ENCODE measurements around the gene CEP128.

The CEP128 gene

DNA sequence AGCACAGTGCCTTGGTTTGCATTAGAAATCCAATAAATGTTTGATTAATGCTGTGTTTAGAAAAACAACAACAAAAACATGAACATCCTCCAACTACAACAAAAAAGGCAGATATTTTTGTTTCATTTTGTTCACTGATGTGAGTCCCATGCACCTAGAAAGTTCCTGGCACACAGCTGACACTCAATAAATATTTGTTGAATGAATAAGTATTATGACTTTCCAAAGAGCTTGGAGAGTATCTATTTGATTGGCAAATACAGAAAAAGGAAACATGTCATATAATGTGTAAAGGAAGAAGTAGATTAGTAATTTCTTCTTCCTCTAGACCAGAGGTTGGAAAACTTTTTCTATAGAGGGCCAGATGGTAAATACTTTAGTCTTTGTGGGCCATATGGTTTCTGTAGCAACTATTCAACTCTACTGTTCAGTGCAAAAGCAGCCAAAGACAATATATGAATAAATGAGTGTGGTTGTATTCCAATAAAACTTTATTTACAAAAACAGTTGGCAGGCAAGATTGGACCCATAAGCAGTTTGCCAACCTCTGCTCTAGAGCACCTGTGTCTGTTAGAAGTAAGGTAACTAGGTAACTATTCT, 417.9 kb downstream of the CEP128 start:
- no peak for DNase-seq

DNA sequence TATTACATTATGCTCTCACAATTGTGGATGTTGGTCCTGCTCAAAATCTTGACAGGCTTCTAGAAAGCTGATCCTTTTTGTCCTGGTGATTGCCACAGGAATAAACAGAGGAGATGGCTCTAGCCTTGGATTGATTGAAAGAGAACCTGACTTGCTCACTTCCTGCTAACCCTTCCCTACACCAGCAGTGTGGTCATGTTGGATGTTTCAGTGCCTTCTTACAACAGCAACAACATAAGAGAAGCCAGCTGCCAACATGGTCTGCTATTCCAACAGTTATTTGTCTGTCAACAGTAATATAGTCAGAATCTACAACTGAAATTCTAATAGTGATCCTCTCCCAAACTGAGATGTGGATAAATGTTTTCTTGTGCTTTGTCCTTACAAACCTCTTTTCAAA, 418.6 kb downstream of the CEP128 start:
- DNase-seq = no peak

- DNase-seq = no peak
Observed at GRCh38 chr14:80522411-80522810, 419.1 kb downstream of the CEP128 start.

- no peak for DNase-seq
Observed at GRCh38 chr14:80521456-80521855, 420.1 kb downstream of the CEP128 start.

DNA sequence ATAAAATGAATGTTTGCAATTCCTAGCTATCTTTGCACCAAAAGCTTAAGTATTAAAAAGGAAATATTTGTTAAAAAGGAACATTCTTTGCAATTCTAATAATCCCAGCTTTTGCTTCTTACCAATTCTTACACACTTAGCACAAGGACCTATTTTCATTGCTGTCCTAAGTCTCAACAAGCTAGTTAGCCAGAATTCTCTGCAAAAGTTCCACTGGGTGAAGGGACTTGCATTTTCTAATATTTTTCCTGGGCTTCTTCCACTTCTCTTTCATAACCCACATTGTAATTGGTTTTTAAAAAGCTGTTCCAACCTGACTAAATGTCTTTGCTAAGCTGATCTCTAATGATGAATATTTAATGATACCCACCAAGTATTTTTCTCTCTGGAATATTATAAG, 422.5 kb downstream of the CEP128 start:
- DNase-seq = no peak

- DNase-seq = no peak
Observed at GRCh38 chr14:80518173-80518572, 423.4 kb downstream of the CEP128 start.

DNA sequence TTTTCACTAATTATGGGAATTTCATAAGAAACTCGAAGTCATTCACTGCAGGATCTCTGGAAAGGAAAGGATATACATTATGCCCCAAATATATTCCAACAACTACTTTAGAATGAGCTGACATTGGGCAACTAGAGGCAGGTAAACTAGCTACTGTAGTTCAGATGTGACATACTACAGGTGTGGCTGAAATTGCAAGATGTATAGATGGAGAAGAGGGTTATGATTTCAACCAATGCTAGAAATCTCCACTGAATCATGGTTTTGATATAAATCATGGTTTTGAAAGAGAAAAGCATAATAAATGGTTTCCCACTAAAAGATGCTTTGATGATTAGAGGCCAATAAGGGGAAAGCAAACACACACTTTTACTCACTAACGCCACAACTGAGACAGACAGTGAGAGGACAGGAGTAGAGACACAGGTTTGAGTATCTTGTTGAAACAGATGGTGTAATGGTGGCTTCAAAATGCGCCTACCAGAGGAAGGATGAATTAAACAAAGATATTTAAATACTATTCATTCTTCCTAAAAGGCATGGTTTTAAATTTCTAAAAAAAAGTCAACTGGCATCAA, 434.2 kb downstream of the CEP128 start:
- no peak for DNase-seq

- no peak for DNase-seq
Observed at GRCh38 chr14:80504781-80505180, 436.8 kb downstream of the CEP128 start.

DNA sequence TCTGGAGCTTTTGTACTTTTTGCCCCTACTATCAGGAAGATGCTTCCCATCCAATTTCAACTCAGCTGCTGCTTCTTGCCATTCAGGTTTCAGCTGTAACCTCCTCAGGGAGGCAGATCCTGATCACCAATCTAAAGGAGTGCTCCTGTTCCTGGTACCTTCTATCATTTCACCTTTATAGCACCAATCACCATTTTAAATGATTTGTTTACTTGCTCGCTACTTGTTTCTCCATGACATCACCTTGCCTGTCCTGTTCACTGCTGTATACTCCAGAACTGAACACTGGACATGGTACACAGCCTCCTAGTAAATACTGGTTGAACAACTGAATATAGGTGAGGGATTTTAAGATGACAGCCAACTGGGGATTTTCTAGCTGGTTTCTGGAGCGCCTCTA, 443.0 kb downstream of the CEP128 start:
- no peak for DNase-seq

DNA sequence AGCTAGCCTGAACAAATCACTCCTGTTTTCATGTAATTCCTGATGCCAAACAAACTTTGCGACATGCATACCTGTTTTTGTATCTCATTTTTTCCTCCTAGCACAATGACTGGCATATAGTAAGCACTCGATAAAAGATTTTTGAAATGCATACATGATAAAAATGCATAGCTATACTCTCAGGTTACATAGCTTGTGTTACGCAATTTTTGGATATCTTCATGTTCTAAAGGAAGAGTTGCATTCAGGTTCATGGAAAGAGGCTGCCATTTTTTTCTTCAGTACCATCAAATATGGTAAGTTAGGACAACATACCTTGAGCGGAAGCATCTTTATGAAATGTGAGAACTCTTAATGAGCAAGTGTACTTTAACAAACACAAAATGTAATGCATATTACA, 445.4 kb downstream of the CEP128 start:
- no peak for DNase-seq

DNA sequence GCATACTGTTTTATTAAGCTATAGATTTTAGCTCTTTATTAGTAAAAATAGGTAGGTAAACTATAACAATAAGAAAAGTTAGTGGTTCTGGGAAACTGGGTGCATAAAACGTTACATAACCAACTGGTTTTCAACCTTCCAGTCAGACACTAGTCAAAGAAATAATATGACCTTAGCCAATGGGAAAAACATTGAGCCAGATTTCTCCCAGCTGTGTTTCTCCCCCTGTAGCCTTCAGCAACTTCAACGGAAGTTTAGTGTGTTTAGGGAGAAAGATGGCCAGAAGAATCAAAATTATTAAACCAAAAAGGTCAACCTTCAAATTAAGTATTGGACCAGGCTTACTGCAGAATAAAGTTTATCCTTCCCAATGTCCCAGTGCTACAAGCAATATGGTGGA, 446.8 kb downstream of the CEP128 start:
- DNase-seq = no peak

DNA sequence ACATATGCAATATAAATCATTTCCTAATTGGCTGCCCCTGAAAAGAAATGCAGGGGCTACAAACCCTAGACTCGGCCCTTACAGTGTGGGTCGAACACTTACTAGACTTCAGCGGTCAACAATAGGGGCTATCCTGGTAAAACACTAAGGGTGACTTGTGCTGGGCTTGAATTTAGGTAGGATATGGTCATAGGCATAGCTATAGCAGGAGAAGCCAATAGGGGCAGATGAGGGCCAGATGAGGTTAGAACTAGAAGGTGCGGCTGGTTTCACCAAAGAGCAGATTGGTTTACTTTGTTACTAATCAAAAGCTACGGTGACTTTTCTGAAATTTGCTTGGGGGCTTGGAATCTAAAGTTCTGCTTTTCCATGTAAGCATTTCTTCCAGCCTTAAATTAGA, 447.9 kb downstream of the CEP128 start:
- no peak for DNase-seq

DNA sequence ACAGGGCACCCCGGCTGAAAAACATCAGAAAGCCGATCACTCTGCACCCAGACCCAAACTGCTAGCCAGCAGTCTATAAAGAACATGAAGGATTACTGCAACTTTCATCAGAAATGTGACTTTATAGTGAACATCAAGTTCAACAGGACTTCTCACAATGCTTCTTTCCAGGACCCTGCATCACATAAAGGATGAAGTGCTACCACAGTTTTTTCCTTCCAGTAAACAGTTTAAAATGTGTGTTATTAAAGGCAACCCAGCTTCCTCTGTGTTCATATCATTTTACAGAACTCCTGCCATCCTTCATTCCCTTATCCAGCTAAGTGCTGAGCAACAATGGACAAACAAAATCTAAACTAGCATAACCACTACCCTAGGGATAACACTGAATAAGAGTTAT, 449.9 kb downstream of the CEP128 start:
- DNase-seq = no peak

- DNase-seq = no peak
Observed at GRCh38 chr14:80491131-80491530, 450.4 kb downstream of the CEP128 start.

- no peak for DNase-seq
Observed at GRCh38 chr14:80489513-80489912, 452.0 kb downstream of the CEP128 start.

GRCh38 chr14:80485764-80486163, 455.8 kb downstream of the CEP128 start:
- DNase-seq = no peak

- no peak for DNase-seq
Observed at GRCh38 chr14:80483331-80483730, 458.2 kb downstream of the CEP128 start.

DNA sequence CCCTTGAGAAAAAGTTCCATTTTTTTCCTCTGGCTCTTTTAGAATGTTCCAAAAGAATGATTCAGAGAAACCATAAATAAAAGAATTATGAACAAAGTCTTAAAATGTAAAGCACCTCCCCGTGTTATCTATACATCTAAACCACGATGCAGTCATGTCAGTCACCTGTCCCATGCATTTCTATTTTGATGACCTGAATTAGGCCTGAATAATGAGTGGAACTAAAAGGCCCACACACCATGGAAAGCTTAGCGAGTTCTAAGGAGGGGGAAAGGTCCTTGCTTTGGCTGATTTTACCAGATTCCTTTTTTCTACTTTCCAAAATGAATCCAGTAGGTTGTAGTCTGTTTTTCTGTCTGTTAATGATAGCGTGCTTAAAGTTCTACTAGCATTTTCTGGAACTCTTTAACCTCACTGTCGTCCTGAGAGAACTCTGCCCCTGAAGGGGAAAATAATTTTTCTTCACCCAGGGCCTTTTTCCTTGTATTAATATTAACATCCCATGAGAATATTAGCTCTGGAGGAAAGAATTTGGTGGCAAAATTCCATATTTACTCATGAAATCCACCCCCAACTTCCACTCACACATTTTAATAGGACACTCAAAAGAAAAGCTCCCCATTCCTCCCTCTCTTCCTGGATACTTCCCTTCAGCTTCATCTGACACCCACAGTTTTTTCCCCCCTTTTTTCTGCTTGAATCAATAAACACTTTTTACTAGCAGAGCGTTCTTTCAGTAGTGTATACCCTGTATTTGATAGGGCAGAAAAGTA, 464.0 kb downstream of the CEP128 start:
- DNase-seq = no peak

DNA sequence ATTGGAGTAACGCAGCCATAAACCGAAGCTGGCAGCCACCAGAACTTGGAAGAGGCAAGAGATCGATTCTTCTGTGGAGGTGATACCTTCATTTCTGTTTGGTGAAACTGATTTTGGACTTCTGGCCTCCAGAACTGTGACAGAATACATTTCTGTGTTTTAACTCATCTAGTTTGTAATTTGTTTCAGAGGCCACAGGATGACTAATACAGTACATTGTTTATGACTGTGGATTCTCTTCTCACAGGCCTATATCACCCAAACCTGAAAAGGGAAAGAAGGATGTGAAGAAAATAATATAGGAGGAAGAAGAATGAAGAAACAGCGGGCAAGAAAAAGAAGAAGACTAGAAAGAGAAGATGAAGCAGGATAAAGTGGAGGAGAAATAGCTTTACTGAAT, 466.5 kb downstream of the CEP128 start:
- no peak for DNase-seq

DNA sequence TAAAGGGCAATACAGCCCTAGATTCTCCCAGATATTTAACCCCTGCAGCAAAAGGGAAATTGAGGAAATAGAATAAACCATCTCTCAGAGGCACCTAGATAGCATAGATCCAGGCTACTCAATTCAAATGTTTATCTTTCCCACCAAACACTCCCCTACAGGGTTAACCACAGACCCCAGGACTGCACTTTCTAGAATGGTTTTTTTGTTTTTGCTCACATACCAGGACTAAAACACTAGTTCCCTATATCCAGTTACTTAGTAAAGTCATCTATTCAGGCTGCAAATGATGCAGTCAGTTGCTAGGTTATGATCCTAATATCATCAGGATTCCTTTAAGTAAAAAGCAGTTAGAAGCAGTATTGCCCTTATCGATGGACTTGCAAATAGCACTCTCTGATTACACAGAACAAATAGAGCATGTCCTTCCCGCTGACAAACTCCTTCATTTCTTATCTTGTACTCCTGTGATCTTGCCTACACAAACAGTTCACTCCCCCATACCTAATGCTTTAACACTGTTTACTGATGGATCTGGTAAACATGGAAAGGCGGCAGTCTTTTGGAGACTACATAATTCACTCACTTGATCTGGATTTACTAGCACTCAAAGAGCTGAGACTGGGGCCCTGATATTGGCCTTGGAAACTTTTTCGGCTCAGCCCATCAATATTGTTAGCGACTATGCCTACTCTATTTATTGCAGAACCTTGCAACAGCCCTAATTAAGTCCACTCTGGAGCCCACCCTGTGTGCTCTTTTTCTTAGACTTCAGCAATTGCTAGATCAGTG, 473.0 kb downstream of the CEP128 start:
- DNase-seq = no peak

GRCh38 chr14:80465546-80466220, 475.9 kb downstream of the CEP128 start:
- no peak for DNase-seq

DNA sequence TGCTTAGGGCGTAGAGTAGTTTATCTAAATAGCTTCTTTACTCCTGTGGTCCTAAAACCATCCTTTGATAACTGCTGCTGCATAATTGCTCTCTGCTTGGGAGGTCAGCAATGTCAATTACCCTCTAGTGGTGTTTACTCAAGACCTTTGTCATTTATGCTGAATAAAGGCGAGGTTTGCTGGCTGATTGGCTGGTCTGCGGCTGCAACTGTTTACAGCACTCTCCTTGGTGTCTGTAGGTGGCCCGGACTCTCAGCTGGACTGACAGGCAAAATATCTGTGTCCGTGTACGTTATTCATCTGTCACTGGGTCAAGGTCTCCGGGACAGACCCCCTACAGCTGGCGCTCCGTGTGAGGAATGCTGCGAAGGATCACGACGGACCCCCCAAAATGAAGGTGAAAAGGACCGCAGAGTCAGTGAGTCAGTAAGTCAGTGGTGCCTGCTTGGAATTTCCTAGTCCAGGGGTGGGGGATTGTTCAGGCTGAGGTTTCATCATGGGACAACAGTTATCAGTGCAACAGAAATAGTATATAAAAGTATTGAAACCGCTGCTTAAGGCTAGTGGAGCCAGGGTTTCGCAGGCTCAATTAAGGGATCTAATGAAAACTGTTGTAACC, 476.9 kb downstream of the CEP128 start:
- DNase-seq = no peak

GRCh38 chr14:80456209-80456608, 485.3 kb downstream of the CEP128 start:
- DNase-seq = no peak

All from suppressor macrophage treated with lipopolysaccharide for 4 hours (primary cell).